Thyroid gland (tissue), 4 donors: ENCODE measurements around the gene FOXM1.
A peak's percentile ranks its signal among the peaks of the same experiment; 100 is the strongest.

Source experiments
- POLR2A ChIP-seq, 2 donors: fragments of 450-650 bp; IDR thresholded peaks; one replicate each; pipeline ENCODE4 v1.6.1; 2017; ENCODE audit warnings: antibody characterized with exemption in 2 of 2, mild to moderate bottlenecking in 2 of 2, moderate library complexity in 1 of 2
- TF ChIP-seq, protein P1 (sequence below), 6 experiments: fragments of 200-600 bp in 3 of 6; fragments of 450-650 bp in 3 of 6; sonication (generic) in 3 of 6; IDR thresholded peaks; one replicate each; pipeline ENCODE4 v1.5.1; 2016 to 2019; ENCODE audit warnings: antibody characterized with exemption in 6 of 6, mild to moderate bottlenecking in 2 of 6, inconsistent platforms in 1 of 6, moderate library complexity in 1 of 6

DNA sequence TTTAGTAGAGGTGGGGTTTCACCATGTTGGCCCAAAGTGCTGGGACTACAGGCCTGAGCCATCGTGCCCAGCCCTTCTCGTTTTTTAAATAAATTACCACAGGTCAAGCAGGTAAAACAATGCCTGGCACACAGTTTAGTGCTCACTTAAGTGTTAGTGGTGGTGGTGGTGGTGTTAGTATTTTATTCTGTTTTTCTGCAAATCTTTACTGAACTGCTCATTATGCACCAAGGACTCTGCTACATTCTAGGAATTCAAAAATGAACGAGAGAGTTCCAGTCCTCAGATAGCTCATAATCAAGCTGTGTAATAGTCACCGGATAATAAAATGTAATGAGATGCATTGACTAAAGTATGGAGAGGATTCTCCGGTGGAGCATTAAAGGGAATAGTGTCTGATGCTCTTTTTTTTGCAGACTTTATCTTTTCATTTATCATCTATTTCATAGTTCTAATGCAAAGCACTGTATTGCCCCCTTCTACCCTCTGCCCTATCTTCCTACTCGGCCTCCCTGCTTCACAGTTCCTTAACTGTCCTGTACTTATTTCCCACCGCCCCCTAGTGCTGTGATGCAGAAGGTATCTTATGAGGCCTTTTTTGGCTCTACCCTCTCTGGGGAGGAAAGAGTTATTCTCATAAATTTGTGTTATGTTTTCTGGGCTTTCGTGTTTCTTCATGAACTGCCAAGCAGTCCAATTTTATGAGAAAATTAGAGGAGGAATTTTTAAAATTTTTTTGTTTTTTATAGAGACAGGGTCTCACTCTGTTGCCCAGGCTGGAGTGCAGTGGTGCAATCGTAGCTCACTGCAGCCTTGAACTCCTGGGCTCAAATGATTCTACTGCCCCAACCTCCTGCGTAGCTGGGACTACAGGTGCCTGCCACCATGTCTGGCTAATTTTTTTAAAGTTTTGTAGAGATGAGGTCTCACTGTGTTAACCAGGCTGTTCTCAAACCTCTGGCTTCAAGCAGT is 63.5 kb downstream of the FOXM1 start:
- TF ChIP-seq, protein P1, sequence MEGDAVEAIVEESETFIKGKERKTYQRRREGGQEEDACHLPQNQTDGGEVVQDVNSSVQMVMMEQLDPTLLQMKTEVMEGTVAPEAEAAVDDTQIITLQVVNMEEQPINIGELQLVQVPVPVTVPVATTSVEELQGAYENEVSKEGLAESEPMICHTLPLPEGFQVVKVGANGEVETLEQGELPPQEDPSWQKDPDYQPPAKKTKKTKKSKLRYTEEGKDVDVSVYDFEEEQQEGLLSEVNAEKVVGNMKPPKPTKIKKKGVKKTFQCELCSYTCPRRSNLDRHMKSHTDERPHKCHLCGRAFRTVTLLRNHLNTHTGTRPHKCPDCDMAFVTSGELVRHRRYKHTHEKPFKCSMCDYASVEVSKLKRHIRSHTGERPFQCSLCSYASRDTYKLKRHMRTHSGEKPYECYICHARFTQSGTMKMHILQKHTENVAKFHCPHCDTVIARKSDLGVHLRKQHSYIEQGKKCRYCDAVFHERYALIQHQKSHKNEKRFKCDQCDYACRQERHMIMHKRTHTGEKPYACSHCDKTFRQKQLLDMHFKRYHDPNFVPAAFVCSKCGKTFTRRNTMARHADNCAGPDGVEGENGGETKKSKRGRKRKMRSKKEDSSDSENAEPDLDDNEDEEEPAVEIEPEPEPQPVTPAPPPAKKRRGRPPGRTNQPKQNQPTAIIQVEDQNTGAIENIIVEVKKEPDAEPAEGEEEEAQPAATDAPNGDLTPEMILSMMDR (IDR thresholded peaks at IDR 0.05) = peak; percentile 15 to 52 (median 42)
- TF ChIP-seq POLR2A (IDR thresholded peaks at IDR 0.05) = no peak
